Thyroid gland (tissue), 4 donors: ENCODE results near the gene PRKAB1. TPM values are rescaled to one million over a fixed set of nuclear protein-coding genes. Genes with fewer than 3 reads are reported as not detected.

Experiments
- DNase-seq, 2 donors: peaks; one replicate each; pipeline ENCODE4 v3.0.0-alpha.2; 2019
- H3K27ac ChIP-seq, 3 donors: fragments of 200-600 bp; sonication (generic); 1 replicate in 2 of 3; 2 replicates in 1 of 3; pipeline ENCODE4 v1.5.1; 2016 to 2019; ENCODE audit warnings: mild to moderate bottlenecking in 1 of 3, moderate library complexity in 1 of 3
- H3K27me3 ChIP-seq: fragments of 200-600 bp; sonication (generic); one replicate; pipeline ENCODE4 v1.5.1; 2019
- H3K36me3 ChIP-seq, 2 donors: fragments of 200-600 bp; sonication (generic); one replicate each; pipeline ENCODE4 v1.5.1; 2016 to 2019
- H3K4me1 ChIP-seq, 2 donors: fragments of 200-600 bp; sonication (generic); one replicate each; pipeline ENCODE4 v1.5.1; 2017 to 2019
- H3K4me3 ChIP-seq, 3 donors: fragments of 200-600 bp; sonication (generic); replicated peaks in 1 of 3; 1 replicate in 2 of 3; 2 replicates in 1 of 3; pipeline ENCODE4 v1.5.1; 2016; ENCODE audit warnings: mild to moderate bottlenecking in 1 of 3
- H3K9me3 ChIP-seq: fragments of 200-600 bp; sonication (generic); one replicate; pipeline ENCODE4 v1.5.1; 2017
- POLR2A ChIP-seq, 2 donors: fragments of 450-650 bp; IDR thresholded peaks; one replicate each; pipeline ENCODE4 v1.6.1; 2017; ENCODE audit warnings: antibody characterized with exemption in 2 of 2, mild to moderate bottlenecking in 2 of 2, moderate library complexity in 1 of 2
- WGBS, 2 donors: methylation state at CpG; one replicate each; pipeline ENCODE4 v1.1.5; 2017; 5-methylcytosine and 5-hydroxymethylcytosine counted together
- intact Hi-C: fragments of 100-400 bp; cut with DNase I; formaldehyde crosslinking; loops from one replicate; pipeline ENCODE4 v1.15.1; 2023
- total RNA-seq, 4 donors: library from RNA; depleted of rRNA; stranded (reverse); fragments of >200 nt; gene quantifications; one replicate each; pipeline ENCODE4 v1.2.3, GENCODE V29; 2016
- TF ChIP-seq, protein P1 (sequence below), 6 experiments: fragments of 200-600 bp in 3 of 6; fragments of 450-650 bp in 3 of 6; sonication (generic) in 3 of 6; IDR thresholded peaks; one replicate each; pipeline ENCODE4 v1.5.1; 2016 to 2019; ENCODE audit warnings: antibody characterized with exemption in 6 of 6, mild to moderate bottlenecking in 2 of 6, inconsistent platforms in 1 of 6, moderate library complexity in 1 of 6

The PRKAB1 gene
- total RNA-seq, 4 donors from 2014 or later = 22.5 to 197 (median 32.3) TPM

DNA sequence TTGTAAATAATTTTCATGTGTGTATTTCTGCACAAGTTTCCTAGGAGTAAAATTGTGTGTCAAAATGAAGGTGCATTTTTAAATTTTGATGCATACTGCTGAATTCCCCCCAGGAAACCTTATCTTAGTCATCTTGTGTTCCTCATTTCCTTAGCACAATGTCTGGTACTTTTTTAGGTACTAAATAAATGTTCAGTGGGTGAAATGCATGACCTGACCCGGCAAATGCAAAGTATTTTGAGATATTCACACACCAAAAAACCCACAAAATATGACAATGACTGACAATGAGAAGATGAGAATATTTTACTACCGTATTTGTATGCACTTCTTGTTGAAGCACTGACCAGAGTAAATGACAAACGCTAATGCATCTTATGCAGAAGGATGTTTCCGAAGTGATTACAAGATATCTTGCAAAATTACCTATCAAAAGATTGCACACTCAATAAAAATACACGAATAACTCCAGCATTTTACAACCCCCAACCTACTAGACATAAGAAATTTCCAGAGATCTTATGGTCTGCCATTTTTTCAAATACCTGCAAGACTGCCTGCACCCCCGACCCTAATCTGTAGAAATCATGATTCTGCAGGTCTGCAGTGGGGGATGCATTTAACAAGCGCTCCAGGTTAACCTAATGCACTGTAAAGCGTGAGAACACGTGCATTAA is 895 bp upstream of the PRKAB1 start:
- 16 to 22% methylated on average over 9 of the region's 9 CpGs for WGBS, 2 donors
- H3K36me3 ChIP-seq = no peaks in the 10 kb centered on the region
- H3K27ac ChIP-seq = peak overlapping the region in 2 of 3 donors; percentile 89 to 92
- H3K27me3 ChIP-seq = no peaks in the 10 kb centered on the region
- H3K4me1 ChIP-seq = peaks cover 15 to 22% of the 10 kb centered on the region in 2 donors
- no peak for TF ChIP-seq POLR2A (IDR thresholded peaks at IDR 0.05)
- H3K4me3 ChIP-seq = peak overlapping the region in 1 of 3 donors; percentile 90
- DNase-seq = no peak
- no peaks in the 10 kb centered on the region for H3K9me3 ChIP-seq
- intact Hi-C loops = no loop called here

DNA sequence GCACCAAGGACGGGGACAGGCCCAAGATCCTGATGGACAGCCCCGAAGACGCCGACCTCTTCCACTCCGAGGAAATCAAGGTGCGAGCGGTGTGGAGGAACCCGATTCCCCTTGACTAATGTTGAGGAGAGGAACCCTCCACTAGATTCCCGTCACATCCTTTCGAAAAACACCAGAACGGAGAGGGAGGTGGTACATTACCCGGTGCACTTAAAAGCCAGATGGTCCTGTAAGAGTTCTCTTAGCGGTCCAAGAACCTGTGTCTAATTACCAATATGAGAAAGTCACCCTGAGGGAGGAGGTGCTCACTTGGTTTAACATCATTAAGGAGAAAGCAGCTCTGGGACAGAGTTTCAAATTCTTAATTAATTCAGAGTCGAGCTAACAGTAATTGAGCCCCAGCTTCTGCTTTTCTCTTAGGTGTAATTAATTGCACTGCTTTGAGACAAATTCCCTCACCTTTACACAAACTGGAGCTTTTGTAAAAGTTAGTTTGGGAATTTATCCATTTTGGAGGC is 450 bp downstream of the PRKAB1 start:
- H3K9me3 ChIP-seq = no peaks in the 10 kb centered on the region
- H3K27ac ChIP-seq = peak overlapping the region; percentile 81 to 92 (median 89)
- TF ChIP-seq, protein P1, sequence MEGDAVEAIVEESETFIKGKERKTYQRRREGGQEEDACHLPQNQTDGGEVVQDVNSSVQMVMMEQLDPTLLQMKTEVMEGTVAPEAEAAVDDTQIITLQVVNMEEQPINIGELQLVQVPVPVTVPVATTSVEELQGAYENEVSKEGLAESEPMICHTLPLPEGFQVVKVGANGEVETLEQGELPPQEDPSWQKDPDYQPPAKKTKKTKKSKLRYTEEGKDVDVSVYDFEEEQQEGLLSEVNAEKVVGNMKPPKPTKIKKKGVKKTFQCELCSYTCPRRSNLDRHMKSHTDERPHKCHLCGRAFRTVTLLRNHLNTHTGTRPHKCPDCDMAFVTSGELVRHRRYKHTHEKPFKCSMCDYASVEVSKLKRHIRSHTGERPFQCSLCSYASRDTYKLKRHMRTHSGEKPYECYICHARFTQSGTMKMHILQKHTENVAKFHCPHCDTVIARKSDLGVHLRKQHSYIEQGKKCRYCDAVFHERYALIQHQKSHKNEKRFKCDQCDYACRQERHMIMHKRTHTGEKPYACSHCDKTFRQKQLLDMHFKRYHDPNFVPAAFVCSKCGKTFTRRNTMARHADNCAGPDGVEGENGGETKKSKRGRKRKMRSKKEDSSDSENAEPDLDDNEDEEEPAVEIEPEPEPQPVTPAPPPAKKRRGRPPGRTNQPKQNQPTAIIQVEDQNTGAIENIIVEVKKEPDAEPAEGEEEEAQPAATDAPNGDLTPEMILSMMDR (IDR thresholded peaks at IDR 0.05) = no peak
- no peak for TF ChIP-seq POLR2A (IDR thresholded peaks at IDR 0.05)
- intact Hi-C loops = no loop called here
- 8 to 10% methylated on average over 11 to 13 of the region's 14 CpGs for WGBS, 2 donors
- peaks cover 13% of the 10 kb centered on the region in 2 donors for H3K36me3 ChIP-seq
- no peaks in the 10 kb centered on the region for H3K27me3 ChIP-seq
- DNase-seq = no peak
- peaks cover 15 to 22% of the 10 kb centered on the region in 2 donors for H3K4me1 ChIP-seq
- peak overlapping the region; percentile 43 to 90 (median 90) for H3K4me3 ChIP-seq

DNA sequence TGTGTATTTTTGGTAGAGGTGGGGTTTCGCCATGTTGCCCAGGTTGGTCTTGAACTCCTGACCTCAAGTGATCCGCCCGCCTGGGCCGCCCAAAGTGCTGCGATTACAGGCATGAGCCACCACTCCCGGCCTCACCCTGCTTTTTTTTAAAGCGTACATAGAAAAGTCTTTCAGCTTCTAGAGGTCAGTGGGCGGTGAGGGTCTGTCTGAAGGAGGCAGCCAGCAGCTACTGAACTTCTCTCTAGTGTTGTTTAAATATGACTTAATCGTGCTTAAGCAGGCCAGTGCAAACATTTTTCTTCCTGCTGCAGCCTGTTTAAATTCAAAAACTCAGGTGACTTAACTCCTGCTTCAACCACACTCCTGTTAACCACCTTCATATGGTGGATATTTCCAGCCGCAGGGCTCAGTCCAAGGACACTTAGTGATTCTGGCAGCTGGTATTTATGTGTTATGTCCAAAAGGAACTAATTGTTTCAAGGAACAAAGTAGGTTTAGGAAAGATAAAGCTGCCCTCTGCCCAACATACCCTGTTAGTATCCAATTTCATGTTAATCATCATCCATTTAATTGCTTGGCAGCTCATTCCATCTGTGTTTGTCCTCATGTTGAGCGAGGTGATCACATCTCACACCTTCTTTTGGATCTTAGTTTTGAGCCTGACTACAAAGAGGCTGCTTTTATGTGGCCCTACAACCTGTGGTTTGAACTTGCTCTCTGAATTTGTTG is 2.0 kb downstream of the PRKAB1 start:
- no peak for DNase-seq

DNA sequence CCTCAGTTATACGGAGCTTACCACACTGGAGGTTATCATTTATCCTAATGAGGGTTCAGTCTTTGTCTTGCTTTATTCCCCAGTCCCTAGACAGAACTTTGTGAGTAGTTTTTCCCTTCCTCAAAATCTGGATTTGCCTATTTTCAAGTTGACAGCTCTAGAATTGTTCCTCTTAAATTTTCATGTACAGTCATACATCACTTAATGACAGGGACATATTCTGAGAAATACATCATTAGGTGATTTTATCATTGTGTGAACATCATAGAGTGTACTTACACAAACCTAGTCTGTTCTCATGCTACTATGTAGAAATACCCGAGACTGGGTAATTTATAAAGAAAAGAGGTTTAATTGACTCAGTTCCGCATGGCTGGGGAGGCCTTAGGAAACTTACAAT is 3.1 kb downstream of the PRKAB1 start:
- no peaks in the 10 kb centered on the region for H3K27me3 ChIP-seq
- no peak for DNase-seq
- H3K36me3 ChIP-seq = peaks cover 25 to 33% of the 10 kb centered on the region in 2 donors
- peaks cover 15 to 22% of the 10 kb centered on the region in 2 donors for H3K4me1 ChIP-seq
- no peaks in the 10 kb centered on the region for H3K9me3 ChIP-seq
- H3K4me3 ChIP-seq = no peak overlapping the region
- intact Hi-C loops = no loop called here
- peak overlapping the region in 2 of 3 donors; percentile 12 to 55 for H3K27ac ChIP-seq
- 79 to 84% methylated on average over 3 of the region's 3 CpGs for WGBS, 2 donors
- TF ChIP-seq POLR2A (IDR thresholded peaks at IDR 0.05) = no peak
- TF ChIP-seq, protein P1 (IDR thresholded peaks at IDR 0.05) = no peak

More for the DNA sequence above, 2.0 kb downstream of the PRKAB1 start:
- Histone ChIP-seq H3K27ac (peak overlapping the region; percentile 26 to 55 (median 41)), H3K4me3 (no peak overlapping the region), H3K27me3 (no peaks in the 10 kb centered on the region), H3K9me3 (no peaks in the 10 kb centered on the region), H3K36me3 (peaks cover 15 to 27% of the 10 kb centered on the region in 2 donors), H3K4me1 (peaks cover 15 to 22% of the 10 kb centered on the region in 2 donors)
- intact Hi-C loops = no loop called here
- TF ChIP-seq, protein P1 (IDR thresholded peaks at IDR 0.05) = no peak
- TF ChIP-seq POLR2A (IDR thresholded peaks at IDR 0.05) = no peak
- WGBS, 2 donors = 58 to 62% methylated on average over 11 of the region's 11 CpGs

DNA sequence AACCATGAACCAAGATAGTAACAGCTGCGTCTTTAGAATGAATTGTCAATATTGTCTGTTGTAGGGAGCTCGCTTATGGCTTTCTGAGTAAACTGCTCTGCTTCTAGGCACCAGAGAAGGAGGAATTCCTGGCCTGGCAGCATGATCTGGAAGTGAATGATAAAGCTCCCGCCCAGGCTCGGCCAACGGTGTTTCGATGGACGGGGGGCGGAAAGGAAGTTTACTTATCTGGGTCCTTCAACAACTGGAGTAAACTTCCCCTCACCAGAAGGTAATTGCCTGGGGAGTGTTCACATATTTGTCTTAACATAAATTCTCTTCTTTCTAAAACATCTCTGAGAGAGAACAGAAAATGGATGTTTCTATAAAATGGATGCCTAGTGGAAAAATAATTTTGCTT is 4.3 kb downstream of the PRKAB1 start:
- whole genome bisulfite sequencing, 2 donors = 86 to 96% methylated on average over 8 of the region's 8 CpGs
- H3K4me1 ChIP-seq = peaks cover 10 to 21% of the 10 kb centered on the region in 2 donors
- H3K36me3 ChIP-seq = peaks cover 36 to 45% of the 10 kb centered on the region in 2 donors
- no peaks in the 10 kb centered on the region for H3K9me3 ChIP-seq
- TF ChIP-seq, protein P1 (IDR thresholded peaks at IDR 0.05) = no peak
- TF ChIP-seq POLR2A (IDR thresholded peaks at IDR 0.05) = no peak
- no peak overlapping the region for H3K4me3 ChIP-seq
- peak overlapping the region in 1 of 3 donors; percentile 45 for H3K27ac ChIP-seq
- no peak for DNase-seq
- intact Hi-C loops = no loop called here
- no peaks in the 10 kb centered on the region for H3K27me3 ChIP-seq
